KMS-11 (cell line): ENCODE data around the gene PYGL.

ENCODE experiments used
- H2AFZ ChIP-seq: fragments of 200-600 bp; sonication (generic); 2 replicates; pipeline ENCODE4 v1.6.1; 2016; ENCODE audit warnings: antibody characterized with exemption, mixed run types, low read depth
- H3K27ac ChIP-seq: fragments of 200-600 bp; sonication (generic); 2 replicates; pipeline ENCODE4 v1.6.1; 2016; ENCODE audit warnings: mild to moderate bottlenecking, mixed run types
- H3K27me3 ChIP-seq: fragments of 200-600 bp; sonication (generic); 2 replicates; pipeline ENCODE4 v1.6.1; 2017; ENCODE audit warnings: mild to moderate bottlenecking, low read depth, mixed run types, moderate library complexity; ENCODE audit not compliant: insufficient read depth
- H3K36me3 ChIP-seq: fragments of 200-600 bp; sonication (generic); 2 replicates; pipeline ENCODE4 v1.6.1; 2017; ENCODE audit warnings: mild to moderate bottlenecking, mixed run types; ENCODE audit not compliant: insufficient read depth
- H3K4me1 ChIP-seq: fragments of 200-600 bp; sonication (generic); 2 replicates; pipeline ENCODE4 v1.6.1; 2016; ENCODE audit warnings: mild to moderate bottlenecking, low read depth, mixed run types; ENCODE audit not compliant: poor library complexity, severe bottlenecking
- H3K4me2 ChIP-seq: fragments of 200-600 bp; sonication (generic); 2 replicates; pipeline ENCODE4 v1.7.0; 2016; ENCODE audit warnings: mild to moderate bottlenecking, mixed run types
- H3K4me3 ChIP-seq: fragments of 200-600 bp; sonication (generic); IDR thresholded peaks from 2 replicates; pipeline ENCODE4 v1.6.1; 2017; ENCODE audit warnings: low read depth, low read length, mixed read lengths; ENCODE audit not compliant: insufficient read depth
- H3K79me2 ChIP-seq: fragments of 200-600 bp; sonication (generic); 2 replicates; pipeline ENCODE4 v1.6.1; 2016; ENCODE audit warnings: low read depth, mixed run types; ENCODE audit not compliant: insufficient read depth
- H3K9ac ChIP-seq: fragments of 200-600 bp; sonication (generic); 2 replicates; pipeline ENCODE4 v1.6.1; 2016; ENCODE audit warnings: mild to moderate bottlenecking, mixed run types
- H4K20me1 ChIP-seq: fragments of 200-600 bp; sonication (generic); 2 replicates; pipeline ENCODE4 v1.6.1; 2016; ENCODE audit warnings: mild to moderate bottlenecking, mixed run types; ENCODE audit not compliant: insufficient read depth
- TF ChIP-seq, protein P1 (sequence below): fragments of 200-600 bp; sonication (generic); conservative IDR thresholded peaks from 2 replicates; pipeline ENCODE4 v1.6.1; 2017; ENCODE audit warnings: low read depth, mild to moderate bottlenecking, antibody characterized with exemption, low read length, moderate library complexity, mixed read lengths

The PYGL gene

DNA sequence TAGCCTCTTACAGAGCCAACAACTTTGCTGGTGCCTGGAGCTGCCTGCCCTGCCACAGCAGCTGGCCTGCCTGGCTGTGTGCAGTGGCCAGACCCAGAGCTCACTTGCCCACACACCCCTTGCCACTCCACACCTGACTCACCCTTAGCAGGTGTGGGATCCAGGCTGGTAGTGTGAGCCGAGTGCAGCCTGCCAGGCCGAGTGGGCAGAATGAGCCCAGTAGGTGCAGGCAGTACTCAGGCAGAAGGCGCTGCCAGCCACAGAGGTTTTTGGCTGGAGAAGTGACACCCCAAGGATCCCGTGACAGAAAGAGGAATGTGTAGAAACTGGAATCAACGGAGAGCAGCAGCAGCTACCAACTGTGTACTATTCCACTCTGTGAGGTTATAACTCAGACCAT lies 29.8 kb upstream of the PYGL start:
- Histone ChIP-seq H3K4me1 (no peaks in the 10 kb centered on the region), H3K4me3 (no peak overlapping the region), H2AFZ (no peak overlapping the region), H4K20me1 (no peaks in the 10 kb centered on the region), H3K79me2 (no peaks in the 10 kb centered on the region), H3K9ac (no peak overlapping the region), H3K27me3 (no peaks in the 10 kb centered on the region), H3K27ac (no peak overlapping the region), H3K36me3 (no peaks in the 10 kb centered on the region), H3K4me2 (no peak overlapping the region)
- TF ChIP-seq, protein P1, sequence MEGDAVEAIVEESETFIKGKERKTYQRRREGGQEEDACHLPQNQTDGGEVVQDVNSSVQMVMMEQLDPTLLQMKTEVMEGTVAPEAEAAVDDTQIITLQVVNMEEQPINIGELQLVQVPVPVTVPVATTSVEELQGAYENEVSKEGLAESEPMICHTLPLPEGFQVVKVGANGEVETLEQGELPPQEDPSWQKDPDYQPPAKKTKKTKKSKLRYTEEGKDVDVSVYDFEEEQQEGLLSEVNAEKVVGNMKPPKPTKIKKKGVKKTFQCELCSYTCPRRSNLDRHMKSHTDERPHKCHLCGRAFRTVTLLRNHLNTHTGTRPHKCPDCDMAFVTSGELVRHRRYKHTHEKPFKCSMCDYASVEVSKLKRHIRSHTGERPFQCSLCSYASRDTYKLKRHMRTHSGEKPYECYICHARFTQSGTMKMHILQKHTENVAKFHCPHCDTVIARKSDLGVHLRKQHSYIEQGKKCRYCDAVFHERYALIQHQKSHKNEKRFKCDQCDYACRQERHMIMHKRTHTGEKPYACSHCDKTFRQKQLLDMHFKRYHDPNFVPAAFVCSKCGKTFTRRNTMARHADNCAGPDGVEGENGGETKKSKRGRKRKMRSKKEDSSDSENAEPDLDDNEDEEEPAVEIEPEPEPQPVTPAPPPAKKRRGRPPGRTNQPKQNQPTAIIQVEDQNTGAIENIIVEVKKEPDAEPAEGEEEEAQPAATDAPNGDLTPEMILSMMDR: no peak

- Histone ChIP-seq H3K9ac (no peak overlapping the region), H3K79me2 (no peaks in the 10 kb centered on the region), H3K4me2 (no peak overlapping the region), H2AFZ (no peak overlapping the region), H3K27ac (no peak overlapping the region), H3K36me3 (no peaks in the 10 kb centered on the region), H4K20me1 (no peaks in the 10 kb centered on the region), H3K27me3 (no peaks in the 10 kb centered on the region), H3K4me3 (no peak overlapping the region), H3K4me1 (no peaks in the 10 kb centered on the region)
- TF ChIP-seq, protein P1: no peak
Measured at GRCh38 chr14:50972734-50973133, 28.5 kb upstream of the PYGL start.

- Histone ChIP-seq H3K27me3 (no peaks in the 10 kb centered on the region), H3K4me3 (no peak overlapping the region), H3K4me2 (no peak overlapping the region), H3K4me1 (no peaks in the 10 kb centered on the region), H3K36me3 (no peaks in the 10 kb centered on the region), H3K79me2 (no peaks in the 10 kb centered on the region), H3K9ac (no peak overlapping the region), H4K20me1 (no peaks in the 10 kb centered on the region), H3K27ac (no peak overlapping the region), H2AFZ (no peak overlapping the region)
- TF ChIP-seq, protein P1: no peak
Measured at GRCh38 chr14:50970886-50971781, 26.9 kb upstream of the PYGL start.

DNA sequence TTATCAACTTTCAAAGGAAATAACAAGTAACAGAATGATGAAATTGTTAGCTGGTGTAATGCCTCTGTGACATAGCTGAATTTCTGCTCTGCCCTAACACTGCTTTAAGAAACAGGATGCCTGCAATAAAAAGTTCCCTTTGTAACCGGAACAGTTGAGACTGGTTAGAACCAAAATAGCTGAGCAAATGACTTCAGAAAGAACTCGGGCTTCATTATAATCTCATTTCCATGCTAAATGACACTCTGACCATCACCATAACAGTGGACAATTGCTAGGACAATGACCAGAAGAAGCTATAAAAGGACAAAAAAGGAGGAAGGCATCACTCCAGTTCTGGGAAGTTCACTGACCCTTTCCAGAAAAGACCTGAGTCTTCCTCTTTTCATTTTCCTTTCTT lies 23.5 kb upstream of the PYGL start:
- H3K36me3 ChIP-seq: no peaks in the 10 kb centered on the region
- H3K4me1 ChIP-seq: no peaks in the 10 kb centered on the region
- H3K9ac ChIP-seq: no peak overlapping the region
- TF ChIP-seq, protein P1: no peak
- no peaks in the 10 kb centered on the region for H3K79me2 ChIP-seq
- H3K27me3 ChIP-seq: no peaks in the 10 kb centered on the region
- H4K20me1 ChIP-seq: no peaks in the 10 kb centered on the region
- no peak overlapping the region for H3K4me2 ChIP-seq
- H3K27ac ChIP-seq: no peak overlapping the region
- no peak overlapping the region for H2AFZ ChIP-seq
- H3K4me3 ChIP-seq: no peak overlapping the region
